GM10248 (cell line): Measurements from ENCODE around the gene ARHGEF25.
"Not testable (repeated sequence)": the region's sequence is repeated elsewhere in the genome, so short reads cannot be mapped to it uniquely, and the experiment has no call there.

Experiments used
- CTCF ChIA-PET: fragments of 300-600 bp; sonication (Branson Sonifier 250); formaldehyde crosslinking; extraction: SDS; loops from one replicate; lab custom pipeline; 2021; ENCODE audit warnings: antibody characterized with exemption; lab: Yijun Ruan, JAX
- POLR2A ChIA-PET: fragments of 350-650 bp; sonication (Branson Sonifier 250); formaldehyde crosslinking; extraction: SDS; loops from one replicate; lab custom pipeline; 2020; ENCODE audit warnings: antibody characterized with exemption; lab: Yijun Ruan, JAX
- DNase-seq: peaks from one replicate; pipeline ENCODE4 v3.0.0; 2012; ENCODE audit errors: extremely low spot score
- TF ChIP-seq, protein P1 (sequence below): IDR thresholded peaks from 2 replicates; pipeline ENCODE4 v1.5.1; 2012; ENCODE audit warnings: mild to moderate bottlenecking, low read depth; ENCODE audit errors: extremely low read depth, missing control alignments, control extremely low read depth

Gene ARHGEF25

GRCh38 chr12:57655541-57656240 lies 44.5 kb downstream of the ARHGEF25 start:
- ChIA-PET POLR2A (no interaction called here), CTCF (interaction anchor here (1.4 to 2.6 kb wide), 5 partner anchors 16 to 72 kb away, joined by 3 to 9 read pairs (median 5); partner anchors contain the start of gene B4GALNT1)
- DNase-seq: no peak
- TF ChIP-seq, protein P1, sequence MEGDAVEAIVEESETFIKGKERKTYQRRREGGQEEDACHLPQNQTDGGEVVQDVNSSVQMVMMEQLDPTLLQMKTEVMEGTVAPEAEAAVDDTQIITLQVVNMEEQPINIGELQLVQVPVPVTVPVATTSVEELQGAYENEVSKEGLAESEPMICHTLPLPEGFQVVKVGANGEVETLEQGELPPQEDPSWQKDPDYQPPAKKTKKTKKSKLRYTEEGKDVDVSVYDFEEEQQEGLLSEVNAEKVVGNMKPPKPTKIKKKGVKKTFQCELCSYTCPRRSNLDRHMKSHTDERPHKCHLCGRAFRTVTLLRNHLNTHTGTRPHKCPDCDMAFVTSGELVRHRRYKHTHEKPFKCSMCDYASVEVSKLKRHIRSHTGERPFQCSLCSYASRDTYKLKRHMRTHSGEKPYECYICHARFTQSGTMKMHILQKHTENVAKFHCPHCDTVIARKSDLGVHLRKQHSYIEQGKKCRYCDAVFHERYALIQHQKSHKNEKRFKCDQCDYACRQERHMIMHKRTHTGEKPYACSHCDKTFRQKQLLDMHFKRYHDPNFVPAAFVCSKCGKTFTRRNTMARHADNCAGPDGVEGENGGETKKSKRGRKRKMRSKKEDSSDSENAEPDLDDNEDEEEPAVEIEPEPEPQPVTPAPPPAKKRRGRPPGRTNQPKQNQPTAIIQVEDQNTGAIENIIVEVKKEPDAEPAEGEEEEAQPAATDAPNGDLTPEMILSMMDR: no peak

GRCh38 chr12:57656408-57656807 lies 45.2 kb downstream of the ARHGEF25 start:
- DNase-seq, POLR2A ChIA-PET: not testable (repeated sequence)
- CTCF ChIA-PET: interaction anchor here (1.4 to 2.6 kb wide), 6 partner anchors 14 to 73 kb away, joined by 3 to 9 read pairs (median 6); partner anchors contain the start of gene B4GALNT1

- ChIA-PET CTCF (interaction anchor here (1.1 to 1.6 kb wide), 4 partner anchors 13 to 25 kb away, joined by 3 to 7 read pairs (median 4); partner anchors contain the start of gene B4GALNT1), POLR2A (no interaction called here)
- DNase-seq: no peak
- TF ChIP-seq, protein P1: no peak
Measured at GRCh38 chr12:57657744-57658143, 46.5 kb downstream of the ARHGEF25 start.

DNA sequence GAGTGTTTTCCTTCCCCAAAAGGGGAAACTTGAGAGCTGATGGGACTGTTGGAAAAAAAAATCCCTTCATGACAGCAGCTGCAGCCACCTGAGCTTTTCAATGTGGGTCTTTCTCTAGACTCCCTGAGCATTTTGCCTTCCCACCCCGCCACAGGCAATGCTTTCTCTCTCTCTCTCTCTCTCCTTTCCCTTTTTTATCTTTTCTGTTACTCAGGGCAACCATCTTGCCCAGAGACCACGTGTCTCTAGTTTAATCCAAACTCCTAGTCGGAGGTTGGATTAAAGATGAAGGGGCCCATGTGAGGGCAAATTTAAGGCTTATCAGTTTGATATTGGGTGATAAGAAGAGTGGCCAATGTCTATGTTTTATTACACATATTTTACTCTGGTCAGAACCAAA lies 47.7 kb downstream of the ARHGEF25 start:
- ChIA-PET CTCF (interaction anchor here (2.0 to 2.5 kb wide), 2 partner anchors 34 to 37 kb away, joined by 4 to 8 read pairs; partner anchors contain the start of gene OS9), POLR2A (no interaction called here)
- TF ChIP-seq, protein P1: no peak

DNA sequence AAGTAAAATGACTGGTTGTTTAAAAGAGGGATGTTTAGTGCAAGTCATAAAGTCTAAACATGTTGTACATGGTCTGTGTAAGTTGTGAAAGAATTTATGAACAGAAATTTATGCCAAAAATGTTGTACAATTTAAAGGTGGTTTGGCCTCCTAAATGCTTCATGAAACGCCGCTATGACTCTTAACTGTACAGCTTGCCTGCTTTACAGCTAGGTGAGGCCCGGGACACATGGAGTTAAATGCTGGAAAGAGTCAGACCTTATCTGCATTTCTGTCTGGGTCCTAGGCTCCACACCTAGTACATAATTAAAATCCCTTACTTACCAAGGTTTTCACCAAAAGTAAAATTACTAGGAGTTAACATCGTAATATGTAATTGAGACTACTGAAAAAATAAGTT lies 50.1 kb downstream of the ARHGEF25 start:
- DNase-seq: no peak
- POLR2A ChIA-PET: no interaction called here
- TF ChIP-seq, protein P1: no peak
- CTCF ChIA-PET: interaction anchor here (1.2 to 1.3 kb wide), 2 partner anchors 28 to 78 kb away, joined by 4 to 5 read pairs; partner anchors contain the start of gene B4GALNT1

More for the DNA sequence above, 47.7 kb downstream of the ARHGEF25 start:
- no peak for DNase-seq

DNA sequence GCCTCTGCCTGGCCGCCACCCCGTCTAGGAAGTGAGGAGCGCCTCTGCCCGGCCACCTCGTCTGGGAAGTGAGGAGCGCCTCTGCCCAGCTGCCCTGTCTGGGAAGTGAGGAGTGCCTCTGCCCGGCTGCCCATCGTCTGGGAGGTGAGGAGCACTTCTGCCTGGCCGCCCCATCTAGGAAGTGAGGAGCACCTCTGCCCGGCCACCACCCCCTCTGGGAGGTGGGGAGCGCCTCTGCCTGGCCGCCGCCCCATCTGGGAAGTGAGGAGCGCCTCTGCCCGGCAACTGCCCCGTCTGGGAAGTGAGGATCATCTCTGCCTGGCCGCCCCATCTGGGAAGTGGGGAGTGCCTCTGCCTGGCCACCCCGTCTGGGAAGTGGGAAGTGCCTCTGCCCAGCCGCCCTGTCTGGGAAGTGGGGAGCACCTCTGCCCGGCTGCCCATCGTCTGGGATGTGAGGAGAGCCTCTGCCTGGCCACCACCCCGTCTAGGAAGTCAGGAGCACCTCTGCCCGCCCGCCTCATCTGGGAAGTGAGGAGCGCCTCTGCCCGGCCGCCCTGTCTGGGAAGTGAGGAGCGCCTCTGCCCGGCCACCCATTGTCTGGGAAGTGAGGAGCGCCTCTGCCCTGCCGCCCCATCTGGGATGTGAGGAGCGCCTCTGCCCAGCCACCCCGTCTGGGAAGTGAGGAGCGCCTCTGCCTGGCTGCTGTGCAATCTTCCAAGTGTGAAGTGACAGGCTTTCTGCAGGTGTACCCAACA lies 54.0 kb downstream of the ARHGEF25 start:
- DNase-seq, POLR2A ChIA-PET, CTCF ChIA-PET: not testable (repeated sequence)
